HG02623 (cell line): ENCODE results near the gene MAP2K6.

Source experiments
- ATAC-seq: cut with Tn5 transposase; IDR thresholded peaks from one replicate; pipeline ENCODE4 v1.9.1; 2021; ENCODE audit warnings: moderate library complexity; ENCODE audit not compliant: unreplicated experiment

The MAP2K6 gene

DNA sequence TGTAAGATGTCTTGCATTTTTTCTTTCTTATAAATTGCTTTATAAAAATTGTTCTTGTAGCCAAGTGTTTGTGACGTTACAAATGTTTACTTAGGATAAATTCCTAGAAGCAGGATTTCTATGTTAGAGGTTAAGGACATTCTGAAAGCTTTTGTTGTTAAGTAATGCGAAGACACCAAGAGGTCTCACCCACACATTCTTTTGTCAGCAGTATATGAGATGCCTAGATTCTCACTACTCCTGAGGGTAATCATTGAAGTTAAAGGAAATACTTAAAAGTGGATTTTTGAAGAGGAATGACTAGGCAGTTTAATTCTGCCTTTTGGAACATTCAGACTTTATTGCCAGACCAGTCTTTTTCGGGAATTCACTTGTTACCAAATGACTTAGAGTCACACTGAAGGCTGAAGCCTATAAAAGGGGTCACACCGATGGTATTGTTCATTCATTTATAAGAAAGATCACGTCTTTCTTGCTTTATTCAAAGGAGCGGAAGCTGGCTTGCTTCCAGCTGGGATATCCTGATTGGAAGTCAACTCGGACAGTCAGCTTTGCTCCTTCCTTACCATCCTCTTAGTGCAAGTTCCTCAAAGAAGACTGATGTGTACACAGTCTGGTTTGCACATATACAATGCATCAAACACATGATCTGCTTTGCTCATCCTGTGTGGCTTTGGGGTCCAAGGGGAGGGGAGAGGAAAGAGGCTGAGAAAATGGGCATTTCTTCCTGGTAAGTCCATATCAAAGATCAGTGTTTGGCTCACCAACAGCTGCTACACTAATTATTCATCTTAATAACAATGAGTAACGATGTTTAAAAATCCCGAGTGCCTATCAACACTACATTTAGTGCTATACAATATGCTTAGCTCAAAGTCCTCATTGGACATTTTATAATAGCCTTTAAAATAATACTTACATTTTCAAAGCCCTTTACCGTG, 160.0 kb downstream of the MAP2K6 start:
- no peak for ATAC-seq

DNA sequence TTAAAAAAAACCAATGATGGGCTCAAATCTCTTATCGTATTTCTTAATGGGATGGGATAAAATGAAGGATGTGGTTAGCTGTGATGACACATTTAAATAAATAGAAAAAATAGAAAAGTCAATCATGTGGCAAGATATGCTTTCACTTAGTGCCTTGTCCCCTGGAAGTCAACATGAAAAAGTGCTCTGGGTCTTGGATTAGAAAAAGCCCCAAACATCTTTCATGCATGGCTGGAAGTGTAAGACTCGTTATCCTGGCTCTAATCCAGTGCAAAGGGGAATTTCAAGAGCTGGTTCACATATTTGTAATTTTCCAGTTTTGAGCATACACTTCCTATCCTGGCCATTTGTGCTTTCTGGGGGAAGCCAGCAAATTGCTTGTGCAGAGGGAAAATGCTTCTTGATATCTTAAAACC, 160.9 kb downstream of the MAP2K6 start:
- no peak for ATAC-seq

DNA sequence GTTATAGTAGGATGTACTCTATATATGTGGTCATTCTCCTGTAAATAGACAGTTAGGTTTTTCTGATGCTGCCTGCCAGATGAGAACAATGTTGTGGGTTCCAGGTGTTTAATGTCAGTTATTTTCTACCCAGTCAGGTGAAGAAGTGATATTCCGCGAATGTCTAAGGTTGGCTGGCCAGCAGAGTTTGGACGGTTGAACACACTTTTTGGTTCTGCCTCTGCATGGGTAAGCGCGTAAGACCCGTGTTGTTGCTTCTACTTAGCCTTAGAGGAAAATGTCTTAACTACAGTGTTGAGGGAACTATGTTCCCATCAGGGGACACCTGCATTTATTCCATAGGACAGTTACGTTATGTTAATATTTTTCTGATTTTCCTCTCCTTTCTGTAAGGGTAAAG, 162.6 kb downstream of the MAP2K6 start:
- ATAC-seq, result no peak

DNA sequence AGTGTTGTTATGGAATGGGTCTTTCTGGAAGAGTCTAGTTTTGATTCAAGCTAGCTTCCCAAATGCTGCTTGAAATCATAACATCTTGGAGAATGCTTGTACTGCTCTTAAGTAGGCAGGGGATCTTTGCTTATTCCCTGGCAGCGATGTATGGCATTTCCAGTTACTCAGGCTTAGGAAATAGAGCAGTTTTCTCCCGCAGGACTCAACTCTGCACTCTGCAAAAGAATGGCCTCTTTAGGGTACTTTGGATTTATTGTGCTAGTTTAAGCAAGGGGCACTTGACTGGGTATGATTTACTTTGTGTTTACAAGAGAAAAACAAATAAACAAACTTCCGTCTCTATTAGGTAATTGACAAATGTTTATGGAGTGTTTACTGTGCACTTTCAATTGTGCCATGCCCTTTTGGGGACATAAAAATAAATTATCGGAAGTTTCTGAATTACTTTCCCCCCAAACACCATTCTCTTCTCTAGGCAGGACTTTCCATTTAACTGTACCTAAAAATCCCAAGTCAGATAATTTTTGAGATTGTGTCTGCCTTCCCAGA, 164.0 kb downstream of the MAP2K6 start:
- ATAC-seq, result no peak

GRCh38 chr17:69579961-69580677, 165.6 kb downstream of the MAP2K6 start:
- ATAC-seq, result no peak

GRCh38 chr17:69581061-69581961, 166.8 kb downstream of the MAP2K6 start:
- ATAC-seq, result peak; percentile 64

GRCh38 chr17:69588316-69588715, 173.8 kb downstream of the MAP2K6 start:
- no peak for ATAC-seq

GRCh38 chr17:69588827-69589239, 174.3 kb downstream of the MAP2K6 start:
- no peak for ATAC-seq

DNA sequence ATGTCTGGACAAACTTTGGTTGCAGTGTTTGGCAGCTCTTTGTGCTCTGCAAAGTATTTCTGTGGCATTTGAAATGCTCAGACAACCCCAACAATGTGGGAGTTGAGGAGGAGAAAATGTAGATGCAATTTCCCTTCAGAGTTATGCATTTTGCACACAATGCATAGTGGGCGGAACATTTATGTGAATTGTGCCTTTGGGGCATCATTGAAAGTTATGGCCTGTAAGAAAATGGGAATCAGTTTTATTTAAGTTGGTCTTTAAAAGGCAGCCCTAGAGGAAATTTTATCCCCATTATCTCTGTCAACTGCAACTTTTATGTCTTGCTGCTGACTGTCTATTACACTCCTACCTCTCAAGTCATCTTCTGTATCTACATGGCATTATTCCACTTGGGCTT, 176.2 kb downstream of the MAP2K6 start:
- ATAC-seq, result no peak

GRCh38 chr17:69592692-69593350, 178.3 kb downstream of the MAP2K6 start:
- no peak for ATAC-seq

DNA sequence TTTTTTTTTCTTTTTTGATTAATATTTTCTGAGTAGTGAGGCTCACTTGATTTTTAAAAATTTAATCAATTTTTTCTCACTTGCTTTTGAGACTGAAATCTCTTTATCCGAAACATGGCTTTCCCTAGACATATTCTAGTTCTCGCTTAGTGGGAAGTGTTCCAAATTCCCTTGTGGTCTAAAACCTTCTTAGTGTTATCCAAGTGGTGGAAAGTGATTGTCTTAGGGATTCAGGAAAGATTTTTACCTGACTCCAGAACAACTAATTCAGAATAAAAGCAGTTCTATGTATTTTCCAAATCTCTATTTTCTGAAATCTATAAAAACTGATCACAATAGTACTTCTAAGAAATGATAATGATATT, 178.8 kb downstream of the MAP2K6 start:
- no peak for ATAC-seq

GRCh38 chr17:69593716-69594115, 179.2 kb downstream of the MAP2K6 start:
- ATAC-seq, result no peak

- ATAC-seq, result no peak
These were observed 180.1 kb downstream of the MAP2K6 start for GRCh38 chr17:69594641-69595040.

DNA sequence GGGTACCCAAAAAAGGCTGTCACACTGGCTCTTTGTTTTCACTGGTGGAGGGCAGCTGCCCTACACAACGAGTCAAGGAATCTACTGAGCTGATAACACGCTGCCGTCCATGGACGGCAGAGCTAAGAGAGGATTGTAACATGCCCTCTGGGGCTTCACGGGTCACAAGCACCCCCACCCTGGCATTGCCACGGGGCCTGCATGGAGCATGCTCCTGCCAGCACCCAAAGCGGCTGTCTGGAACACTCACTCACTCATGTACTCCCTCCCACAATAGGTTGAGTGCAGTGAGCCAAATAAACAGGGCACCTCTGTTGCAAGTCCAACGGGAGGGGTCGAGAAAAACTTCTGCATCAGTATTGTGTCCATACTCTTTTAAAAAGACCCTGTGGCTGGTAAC, 181.6 kb downstream of the MAP2K6 start:
- ATAC-seq, result no peak

DNA sequence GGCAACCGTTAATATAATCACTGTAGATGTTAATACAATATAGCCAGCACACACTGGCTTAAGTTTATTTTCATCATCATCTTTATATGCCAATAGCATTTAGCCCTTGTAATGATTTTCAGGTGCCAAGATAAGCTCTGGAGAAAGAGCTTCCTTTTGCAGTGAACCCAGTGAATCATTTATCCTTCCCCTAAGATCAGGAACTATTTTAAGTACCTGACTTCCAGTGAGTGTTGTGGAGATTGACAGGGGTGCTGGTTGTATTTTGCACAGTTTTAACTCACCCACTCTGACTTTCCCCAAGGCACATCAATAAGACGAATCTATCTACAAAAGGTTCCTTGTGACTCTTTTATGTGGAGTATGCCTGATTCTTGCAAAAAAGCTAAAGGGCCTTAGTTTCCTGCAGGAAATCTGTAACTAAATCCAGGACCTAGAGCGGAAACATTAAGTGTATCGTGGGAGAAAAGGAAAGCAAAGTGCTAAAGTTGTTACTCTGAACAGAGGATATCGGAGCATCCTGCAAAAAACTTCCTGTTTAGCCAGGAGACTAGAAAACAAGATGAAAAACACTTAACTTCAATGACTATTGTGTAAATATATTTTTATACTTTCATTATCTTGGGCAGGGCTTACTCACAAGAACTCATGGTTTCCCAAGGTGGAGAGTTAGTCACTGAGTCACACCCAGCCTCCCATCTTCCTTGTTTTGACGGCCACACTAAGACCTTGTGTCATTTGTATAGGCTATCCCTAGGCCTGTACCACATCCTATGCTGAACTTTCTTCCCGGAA, 183.6 kb downstream of the MAP2K6 start:
- ATAC-seq, result no peak

DNA sequence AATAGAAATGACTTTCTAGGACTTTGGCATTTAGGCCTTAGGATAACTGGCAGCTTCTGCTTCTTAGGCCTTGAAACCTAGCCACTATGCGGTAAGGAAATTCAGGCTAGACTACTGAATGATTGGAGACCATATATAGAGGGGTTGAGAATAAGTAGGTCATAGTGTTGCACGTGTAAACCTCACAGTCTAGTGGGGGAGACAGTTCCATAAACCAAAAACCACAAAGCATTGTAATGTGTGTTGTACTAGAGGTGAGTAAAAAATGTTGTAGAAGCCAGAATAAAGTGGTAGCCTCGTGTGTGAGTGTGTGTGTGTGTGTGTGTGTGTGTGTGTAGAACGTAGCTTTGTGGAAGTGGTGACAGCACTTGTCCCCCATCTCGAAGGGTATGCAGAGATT, 188.5 kb downstream of the MAP2K6 start:
- ATAC-seq, result no peak
